Measurements from ENCODE around the gene CCDC158. TPM values are rescaled to one million over a fixed set of nuclear protein-coding genes. Genes with fewer than 3 reads are reported as not detected.

CCDC158 gene
- polyA plus RNA-seq, 3 donors: not detected

DNA sequence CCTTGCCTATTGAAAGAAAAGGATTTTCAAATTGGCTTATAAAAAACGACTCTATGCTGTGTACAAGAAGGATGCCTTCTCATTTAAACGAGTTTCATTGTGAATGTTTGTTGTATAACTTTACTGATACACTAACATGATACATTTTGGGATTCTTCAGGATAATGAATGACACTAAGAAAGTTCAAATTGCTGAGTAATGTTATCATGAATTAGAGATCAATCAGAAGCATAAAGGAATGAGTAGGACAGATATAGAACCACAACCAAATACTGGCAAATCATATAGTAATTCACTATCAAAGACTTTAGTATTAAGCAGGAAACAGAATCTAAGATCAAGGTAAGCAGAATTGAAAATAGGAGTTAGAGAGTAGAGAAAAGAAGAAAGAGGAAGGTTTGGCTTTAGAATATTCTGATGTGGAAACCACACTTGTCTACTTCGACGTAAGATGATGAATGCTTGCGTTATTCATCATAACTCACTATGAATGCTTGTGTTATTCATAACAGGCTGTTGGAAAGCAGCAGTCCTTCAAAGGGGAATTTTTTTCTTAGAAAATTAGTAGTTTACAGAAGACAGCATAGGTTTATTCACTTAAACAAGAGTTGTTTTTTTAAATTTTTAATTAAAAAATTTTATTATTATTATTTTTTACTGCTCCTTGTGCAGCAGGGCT, 13.4 kb downstream of the CCDC158 start:
- intact Hi-C loops (cut with micrococcal nuclease): no loop called here
- Histone ChIP-seq H3K4me3 (replicated peaks in 1 of 3; ENCODE audit: low read depth in 2 of 3, low read length in 3 of 3) (no peak overlapping the region), H3K4me2 (replicated peaks; ENCODE audit: extremely low read depth, low read length, poor library complexity, severe bottlenecking) (no peak overlapping the region), H2AFZ (ENCODE audit: insufficient read depth, low read depth, low read length, poor library complexity, severe bottlenecking) (no peak overlapping the region), H3K4me1 (ENCODE audit: control insufficient read depth in 1 of 2, insufficient read depth in 2 of 2, low read length in 2 of 2) (no peaks in the 10 kb centered on the region), H3K9ac (ENCODE audit: insufficient read depth, low read length, poor library complexity, severe bottlenecking) (no peak overlapping the region), H4K20me1 (ENCODE audit: insufficient read depth, low read length) (no peaks in the 10 kb centered on the region), H3K27ac (ENCODE audit: low read depth in 1 of 2, low read length in 2 of 2) (no peak overlapping the region), H3K9me3 (replicated peaks in 1 of 2; ENCODE audit: control insufficient read depth in 1 of 2, insufficient read depth in 1 of 2, low read length in 2 of 2) (no peaks in the 10 kb centered on the region), H3K27me3 (ENCODE audit: control insufficient read depth in 2 of 2, insufficient read depth in 2 of 2, low read length in 2 of 2) (no peaks in the 10 kb centered on the region), H3K79me2 (ENCODE audit: insufficient read depth, low read length) (no peaks in the 10 kb centered on the region), H3K36me3 (replicated peaks in 1 of 2; ENCODE audit: control insufficient read depth in 1 of 2, insufficient read depth in 2 of 2, low read length in 2 of 2) (no peaks in the 10 kb centered on the region)
- TF ChIP-seq, protein P1, sequence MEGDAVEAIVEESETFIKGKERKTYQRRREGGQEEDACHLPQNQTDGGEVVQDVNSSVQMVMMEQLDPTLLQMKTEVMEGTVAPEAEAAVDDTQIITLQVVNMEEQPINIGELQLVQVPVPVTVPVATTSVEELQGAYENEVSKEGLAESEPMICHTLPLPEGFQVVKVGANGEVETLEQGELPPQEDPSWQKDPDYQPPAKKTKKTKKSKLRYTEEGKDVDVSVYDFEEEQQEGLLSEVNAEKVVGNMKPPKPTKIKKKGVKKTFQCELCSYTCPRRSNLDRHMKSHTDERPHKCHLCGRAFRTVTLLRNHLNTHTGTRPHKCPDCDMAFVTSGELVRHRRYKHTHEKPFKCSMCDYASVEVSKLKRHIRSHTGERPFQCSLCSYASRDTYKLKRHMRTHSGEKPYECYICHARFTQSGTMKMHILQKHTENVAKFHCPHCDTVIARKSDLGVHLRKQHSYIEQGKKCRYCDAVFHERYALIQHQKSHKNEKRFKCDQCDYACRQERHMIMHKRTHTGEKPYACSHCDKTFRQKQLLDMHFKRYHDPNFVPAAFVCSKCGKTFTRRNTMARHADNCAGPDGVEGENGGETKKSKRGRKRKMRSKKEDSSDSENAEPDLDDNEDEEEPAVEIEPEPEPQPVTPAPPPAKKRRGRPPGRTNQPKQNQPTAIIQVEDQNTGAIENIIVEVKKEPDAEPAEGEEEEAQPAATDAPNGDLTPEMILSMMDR (IDR thresholded peaks at IDR 0.05): no peak
- DNase-seq: peak in 1 of 3 donors; percentile 4
- no CpG with 5 or more reads among the region's 5 CpGs for WGBS (ENCODE audit: insufficient coverage)
- Mint-ChIP-seq H3K9me3 (peaks cover 0 to 3% (median 0%) of the 10 kb centered on the region in 7 donors), H3K27ac (no peak overlapping the region), H3K4me3 (no peak overlapping the region), H3K4me1 (no peaks in the 10 kb centered on the region), H3K27me3 (ENCODE audit: low read depth in 3 of 3) (peaks cover 4 to 11% (median 8%) of the 10 kb centered on the region in 3 donors), H3K36me3 (no peaks in the 10 kb centered on the region)

DNA sequence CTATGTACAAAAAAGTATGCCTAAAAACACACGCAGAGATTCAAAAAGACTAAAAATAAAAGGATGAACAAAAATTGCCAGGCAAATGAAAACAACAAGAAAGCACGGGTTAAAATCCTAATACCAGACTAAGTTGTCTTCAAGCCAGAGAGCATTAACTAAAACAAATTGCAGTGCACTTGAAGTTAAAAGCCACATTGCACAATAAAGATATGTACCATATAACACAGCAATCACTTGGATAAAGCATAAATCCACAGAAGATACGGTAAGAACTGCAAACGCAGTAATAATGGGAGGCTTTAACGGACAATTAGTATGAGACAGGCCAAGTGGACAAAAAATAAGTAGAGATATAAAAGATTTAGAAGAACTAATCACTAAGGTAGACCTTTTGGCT, 14.9 kb downstream of the CCDC158 start:
- WGBS (ENCODE audit: insufficient coverage): 100% methylated on average over 1 of the region's 5 CpGs
- no peaks in the 10 kb centered on the region for H3K4me1 ChIP-seq (ENCODE audit: control insufficient read depth in 1 of 2, insufficient read depth in 2 of 2, low read length in 2 of 2)
- H3K9me3 Mint-ChIP-seq: peaks cover 0 to 3% (median 0%) of the 10 kb centered on the region in 7 donors
- no peaks in the 10 kb centered on the region for H3K9me3 ChIP-seq (replicated peaks in 1 of 2; ENCODE audit: control insufficient read depth in 1 of 2, insufficient read depth in 1 of 2, low read length in 2 of 2)
- no peak overlapping the region for H2AFZ ChIP-seq (ENCODE audit: insufficient read depth, low read depth, low read length, poor library complexity, severe bottlenecking)
- H3K36me3 Mint-ChIP-seq: no peaks in the 10 kb centered on the region
- H3K4me1 Mint-ChIP-seq: no peaks in the 10 kb centered on the region
- H3K9ac ChIP-seq (ENCODE audit: insufficient read depth, low read length, poor library complexity, severe bottlenecking): no peak overlapping the region
- H3K79me2 ChIP-seq (ENCODE audit: insufficient read depth, low read length): no peaks in the 10 kb centered on the region
- DNase-seq: no peak
- no peaks in the 10 kb centered on the region for H3K36me3 ChIP-seq (replicated peaks in 1 of 2; ENCODE audit: control insufficient read depth in 1 of 2, insufficient read depth in 2 of 2, low read length in 2 of 2)
- H3K27ac Mint-ChIP-seq: no peak overlapping the region
- no peak overlapping the region for H3K4me3 ChIP-seq (replicated peaks in 1 of 3; ENCODE audit: low read depth in 2 of 3, low read length in 3 of 3)
- TF ChIP-seq, protein P1 (IDR thresholded peaks at IDR 0.05): no peak
- H3K27me3 ChIP-seq (ENCODE audit: control insufficient read depth in 2 of 2, insufficient read depth in 2 of 2, low read length in 2 of 2): no peaks in the 10 kb centered on the region
- no peak overlapping the region for H3K27ac ChIP-seq (ENCODE audit: low read depth in 1 of 2, low read length in 2 of 2)
- H3K4me3 Mint-ChIP-seq: no peak overlapping the region
- H3K27me3 Mint-ChIP-seq (ENCODE audit: low read depth in 3 of 3): peaks cover 6 to 12% (median 8%) of the 10 kb centered on the region in 3 donors
- H3K4me2 ChIP-seq (replicated peaks; ENCODE audit: extremely low read depth, low read length, poor library complexity, severe bottlenecking): no peak overlapping the region
- no peaks in the 10 kb centered on the region for H4K20me1 ChIP-seq (ENCODE audit: insufficient read depth, low read length)
- intact Hi-C loops (cut with micrococcal nuclease): no loop called here
